HG03066 (cell line): ENCODE results near the gene MYO1D.

ENCODE experiments used
- ATAC-seq: cut with Tn5 transposase; IDR thresholded peaks from one replicate; pipeline ENCODE4 v1.9.1; 2021; ENCODE audit warnings: low read depth; ENCODE audit not compliant: unreplicated experiment

Gene MYO1D

DNA sequence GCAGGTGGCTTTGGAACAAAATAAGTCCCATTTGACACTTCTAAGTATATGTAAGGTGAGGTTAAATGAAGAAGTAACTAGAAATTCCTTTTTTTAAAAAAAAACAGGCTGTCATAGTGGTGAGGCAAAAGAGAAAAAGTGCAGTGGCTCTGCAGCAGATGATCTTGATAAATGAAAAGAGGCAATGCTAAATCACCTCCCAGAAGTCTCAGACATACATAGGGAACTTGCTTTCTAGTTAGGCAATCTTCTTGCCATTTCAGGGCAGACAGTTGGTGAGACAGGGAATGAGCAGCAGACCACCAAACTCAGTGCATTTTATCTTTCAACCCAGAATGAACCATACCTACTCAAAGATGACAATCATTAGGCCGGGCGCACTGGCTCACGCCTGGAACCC is 90.8 kb downstream of the MYO1D start:
- ATAC-seq = no peak

DNA sequence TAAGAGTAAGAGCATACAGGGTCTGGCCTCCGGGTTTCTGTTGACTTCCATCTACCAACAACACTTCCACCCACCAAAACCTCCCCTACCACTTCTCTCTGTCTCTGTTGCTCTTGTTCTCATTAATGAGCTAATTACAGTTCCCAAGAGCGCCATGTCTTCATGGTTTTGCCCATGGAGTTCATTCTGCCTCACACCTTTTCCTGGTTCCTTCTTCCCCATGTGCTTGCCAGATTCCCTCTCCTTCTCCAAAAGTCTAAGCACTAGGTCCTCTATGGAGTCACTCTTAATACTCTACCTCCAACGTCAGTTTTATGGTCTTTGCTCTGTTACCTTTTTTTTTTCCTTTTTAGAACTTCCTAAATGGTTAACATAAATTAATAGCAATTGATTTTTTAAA is 92.8 kb downstream of the MYO1D start:
- no peak for ATAC-seq

DNA sequence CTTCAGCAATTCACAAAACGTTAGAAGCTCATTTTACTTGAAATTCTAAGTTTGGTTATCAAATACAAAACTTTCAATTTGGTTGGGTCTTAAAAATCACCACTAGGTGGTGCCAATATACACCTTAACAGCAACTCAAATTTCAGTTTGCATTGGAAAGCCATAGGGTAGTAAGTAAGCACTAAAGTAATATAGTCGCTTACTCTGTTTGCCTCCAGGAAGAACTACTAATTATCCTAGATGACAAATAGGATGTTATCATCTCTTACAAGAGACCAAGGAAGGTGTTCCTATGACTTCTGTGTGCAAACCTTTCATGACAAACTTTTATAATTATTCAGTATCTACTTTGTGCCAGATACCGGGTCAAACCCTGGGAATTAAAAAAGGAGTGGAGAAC is 93.3 kb downstream of the MYO1D start:
- no peak for ATAC-seq

DNA sequence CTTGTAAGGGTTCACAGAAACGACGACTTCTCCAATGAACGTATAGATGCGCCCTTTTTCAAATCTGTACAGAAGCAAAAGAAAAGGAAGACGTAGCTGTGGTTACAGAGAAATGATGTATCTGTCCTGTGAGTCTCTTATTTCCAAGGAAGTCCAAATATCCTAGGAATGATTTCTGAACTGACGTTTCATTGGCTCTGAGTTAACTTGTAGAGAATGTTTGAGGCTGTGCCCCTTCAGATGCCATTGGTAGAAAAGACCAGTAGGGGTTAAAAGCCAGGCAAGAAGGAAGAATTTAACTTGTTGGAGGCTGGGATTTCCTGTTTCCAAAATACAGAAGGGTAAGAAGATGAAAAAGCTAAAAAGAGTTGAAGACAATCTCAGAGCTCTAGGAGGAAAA is 96.2 kb downstream of the MYO1D start:
- no peak for ATAC-seq

DNA sequence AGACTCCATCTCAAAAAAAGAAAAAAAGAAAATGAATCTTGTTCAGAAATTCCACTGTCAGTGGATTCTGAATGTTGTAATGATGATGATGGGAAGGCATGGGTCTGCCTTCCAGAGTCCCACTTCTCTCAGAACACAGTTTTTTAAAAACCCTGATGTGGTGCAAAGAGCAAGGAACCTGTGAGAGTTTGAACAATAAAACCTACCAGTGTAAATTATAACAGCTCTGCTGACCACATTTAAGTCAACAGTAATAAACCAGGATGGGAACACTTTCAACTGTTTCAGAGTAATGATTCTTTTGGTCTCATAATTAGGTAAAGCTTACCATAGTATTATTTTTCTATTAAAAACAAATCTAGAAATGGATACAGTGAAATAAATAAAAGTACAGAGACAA is 99.0 kb downstream of the MYO1D start:
- no peak for ATAC-seq

DNA sequence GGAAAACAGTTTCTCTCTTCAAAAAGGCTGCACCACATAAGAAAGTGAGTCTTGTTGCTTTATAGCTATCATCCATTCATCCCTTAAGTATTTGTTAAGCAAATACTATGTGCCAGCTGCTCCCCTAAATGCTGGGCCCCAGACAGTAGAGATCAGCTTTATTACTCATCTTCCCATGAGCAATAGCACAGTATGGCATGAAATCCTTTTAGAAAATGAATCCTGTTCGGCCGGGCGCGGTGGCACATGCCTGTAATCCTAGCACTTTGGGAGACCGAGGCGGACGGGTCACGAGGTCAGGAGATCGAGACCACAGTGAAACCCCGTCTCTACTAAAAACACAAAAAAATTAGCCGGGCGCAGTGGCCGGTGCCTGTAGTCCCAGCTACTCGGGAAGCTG is 99.5 kb downstream of the MYO1D start:
- no peak for ATAC-seq

DNA sequence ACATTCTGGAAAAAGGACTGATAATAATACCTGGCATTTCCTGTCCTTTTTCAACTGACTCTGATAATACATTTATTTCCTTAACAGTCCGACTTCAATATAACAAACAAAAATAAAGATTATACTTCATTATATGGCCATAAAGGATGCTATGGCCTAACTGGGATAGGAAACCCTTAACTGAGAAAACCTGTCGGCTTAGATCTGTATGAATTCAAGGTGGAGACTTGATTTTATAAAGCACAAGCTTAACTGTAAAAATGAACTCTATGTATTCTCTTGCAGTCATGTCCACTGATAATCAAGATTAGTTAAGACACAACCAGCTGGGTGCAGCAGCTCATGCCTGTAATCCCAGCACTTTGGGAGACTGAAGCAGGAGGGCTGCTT is 102.2 kb downstream of the MYO1D start:
- ATAC-seq = no peak

DNA sequence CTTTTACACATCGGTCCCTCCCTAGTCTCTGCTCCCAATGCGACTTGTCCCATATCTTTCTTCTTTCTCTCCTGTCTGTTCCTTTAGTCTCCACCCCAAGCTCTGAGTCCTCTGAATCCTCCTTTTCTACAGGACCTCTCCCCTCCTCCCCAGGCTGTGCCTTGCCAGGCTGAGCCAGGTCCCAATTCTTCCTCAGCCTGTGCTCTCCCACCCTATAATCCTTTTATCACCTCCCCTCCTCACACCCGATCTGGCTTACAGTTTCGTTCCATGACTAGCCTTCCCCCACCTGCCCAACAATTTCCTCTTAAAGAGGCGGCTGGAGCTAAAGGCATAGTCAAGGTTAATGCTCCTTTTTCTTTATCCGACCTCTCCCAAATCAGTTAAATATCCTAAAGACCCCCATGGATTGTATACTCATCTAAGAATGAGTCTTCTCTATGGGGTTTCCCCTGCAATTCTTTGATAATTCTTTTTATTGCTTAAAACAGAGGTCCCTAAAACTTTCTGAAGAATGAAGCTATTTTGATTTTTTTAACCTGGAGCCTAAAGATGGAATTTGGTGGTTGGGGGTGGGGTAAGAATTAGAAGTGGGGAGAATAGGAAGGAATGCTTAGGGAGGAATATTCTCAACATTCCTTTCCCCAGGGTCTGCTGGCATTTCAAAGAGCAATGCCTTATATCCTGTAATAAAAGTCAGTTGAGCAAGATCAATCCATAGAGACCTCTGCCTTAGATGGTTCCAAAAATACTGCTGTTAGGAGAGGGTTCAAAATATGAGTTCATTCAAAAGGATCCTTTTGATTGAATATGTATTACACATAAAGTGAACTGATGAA is 102.8 kb downstream of the MYO1D start:
- ATAC-seq = no peak

DNA sequence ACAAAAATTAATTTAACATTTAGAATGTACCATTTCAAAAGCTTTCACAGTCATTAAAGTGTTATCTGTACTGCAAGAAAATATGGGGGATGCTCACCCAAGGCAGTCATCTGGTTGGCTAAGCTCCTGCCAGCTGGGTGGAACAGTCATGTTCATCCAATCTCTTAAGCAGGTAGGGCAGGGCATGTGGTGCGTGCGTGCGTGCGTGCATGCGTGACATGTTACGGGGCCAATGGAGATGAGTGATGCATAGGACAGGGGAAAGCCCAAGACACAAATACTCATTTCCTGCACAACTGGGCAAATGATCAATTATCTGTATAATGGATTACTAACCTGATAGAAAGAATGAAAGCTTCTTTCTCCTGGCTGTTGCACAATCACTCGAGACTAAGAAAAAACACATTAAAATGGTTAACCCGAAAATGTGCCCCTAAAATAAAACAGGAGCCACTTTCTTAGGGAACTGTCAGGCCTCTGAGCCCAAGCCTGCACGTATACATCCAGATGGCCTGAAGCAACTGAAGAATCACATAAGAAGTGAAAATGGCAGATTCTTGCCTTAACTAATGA is 104.4 kb downstream of the MYO1D start:
- no peak for ATAC-seq

DNA sequence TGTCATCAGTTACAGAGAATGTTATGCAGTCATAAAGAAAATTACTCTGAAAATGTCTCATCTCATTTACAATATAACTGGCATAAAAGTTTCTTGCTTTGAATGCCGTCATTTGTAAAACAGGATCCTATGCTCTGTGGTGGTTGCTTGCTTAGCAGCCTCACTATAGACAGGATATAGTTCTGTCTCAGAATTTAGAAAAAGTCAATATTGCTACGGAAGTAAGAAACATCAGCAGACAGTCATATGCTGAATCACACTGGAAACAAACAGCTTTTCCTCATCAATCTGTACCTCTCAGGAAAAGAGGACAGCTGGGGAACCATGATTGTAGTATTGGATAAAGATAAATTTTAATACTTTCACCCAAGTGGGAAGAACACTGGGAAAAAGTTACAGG is 105.5 kb downstream of the MYO1D start:
- no peak for ATAC-seq

DNA sequence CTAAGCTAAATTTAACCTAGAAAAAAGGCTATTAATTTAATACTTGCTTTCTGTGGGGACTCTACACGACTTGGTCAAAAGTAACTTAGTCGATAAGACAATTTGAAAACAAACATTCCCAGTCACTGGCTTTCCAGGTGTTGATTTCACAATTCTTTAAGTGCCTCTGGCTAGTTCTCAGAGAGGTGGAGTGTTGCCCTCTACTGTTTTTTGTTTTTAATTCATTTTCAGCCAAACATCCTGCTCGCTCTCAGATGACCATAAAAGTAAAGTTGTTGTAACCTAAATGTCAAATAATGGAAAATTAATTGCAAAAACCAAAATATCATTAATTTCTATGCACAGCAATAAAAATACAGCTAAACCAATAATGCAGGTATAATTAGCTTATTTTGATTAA is 107.1 kb downstream of the MYO1D start:
- ATAC-seq = no peak

DNA sequence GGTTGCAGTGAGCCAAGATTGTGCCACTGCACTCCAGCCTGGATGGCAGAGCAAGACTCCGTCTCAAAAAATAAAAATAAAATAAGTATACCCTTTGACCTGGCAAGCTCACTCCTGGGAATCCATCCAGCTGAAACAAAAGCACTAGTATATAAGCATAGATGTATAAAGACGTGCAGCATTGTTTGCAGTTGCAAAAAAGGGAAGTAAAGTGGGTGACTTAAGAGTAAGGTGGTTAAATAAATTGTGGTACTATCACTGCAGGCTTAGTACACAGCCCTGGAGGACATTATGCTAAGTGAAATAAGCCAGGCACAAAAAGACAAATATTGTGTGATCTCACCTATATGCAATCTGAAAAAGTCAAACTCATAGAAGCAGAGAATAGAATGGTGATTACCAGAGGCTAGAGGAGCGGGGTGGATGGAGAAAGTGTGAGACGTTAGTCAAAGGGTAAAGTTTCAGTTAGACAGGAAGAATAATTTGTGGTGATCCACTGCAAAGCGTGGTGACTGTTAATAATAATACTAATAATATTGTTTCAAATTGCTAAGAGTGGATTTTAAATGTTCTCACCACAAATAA is 113.0 kb downstream of the MYO1D start:
- ATAC-seq = no peak

DNA sequence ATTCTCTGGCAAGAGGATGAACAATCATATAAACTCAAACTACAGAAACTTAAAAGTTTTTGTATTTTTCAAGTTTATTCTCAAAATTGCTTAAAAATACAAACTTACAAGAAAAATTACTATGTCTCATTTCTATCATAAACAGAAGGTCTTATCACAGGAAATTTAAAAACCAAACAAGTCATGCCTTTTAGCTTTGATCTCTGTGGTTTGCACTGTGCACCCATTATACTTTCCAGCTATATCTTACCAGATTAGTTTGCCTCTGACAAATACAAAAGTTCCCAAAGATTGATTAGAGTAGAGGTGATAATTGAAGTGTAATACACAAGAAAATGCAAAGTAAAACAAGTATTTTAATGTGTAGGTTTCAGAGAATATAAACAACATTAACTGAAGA is 117.4 kb downstream of the MYO1D start:
- ATAC-seq = no peak

DNA sequence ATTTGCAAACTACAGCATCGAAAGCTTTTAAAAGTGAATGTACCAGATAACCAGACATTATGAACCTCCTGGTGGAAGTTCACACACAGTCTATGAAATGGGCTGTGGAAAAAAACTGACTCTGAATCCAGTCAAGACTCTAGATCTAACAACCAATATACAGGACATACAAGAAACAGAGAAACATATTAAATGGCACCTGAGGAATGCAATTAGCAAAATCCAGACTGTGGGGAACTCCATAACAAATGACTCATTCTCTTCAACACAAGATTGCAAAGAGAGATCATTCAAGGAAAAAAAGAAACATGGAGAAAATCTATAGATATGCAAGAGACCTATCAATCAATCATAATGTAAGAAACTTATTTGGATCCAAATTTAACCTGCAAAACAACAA is 119.0 kb downstream of the MYO1D start:
- no peak for ATAC-seq

DNA sequence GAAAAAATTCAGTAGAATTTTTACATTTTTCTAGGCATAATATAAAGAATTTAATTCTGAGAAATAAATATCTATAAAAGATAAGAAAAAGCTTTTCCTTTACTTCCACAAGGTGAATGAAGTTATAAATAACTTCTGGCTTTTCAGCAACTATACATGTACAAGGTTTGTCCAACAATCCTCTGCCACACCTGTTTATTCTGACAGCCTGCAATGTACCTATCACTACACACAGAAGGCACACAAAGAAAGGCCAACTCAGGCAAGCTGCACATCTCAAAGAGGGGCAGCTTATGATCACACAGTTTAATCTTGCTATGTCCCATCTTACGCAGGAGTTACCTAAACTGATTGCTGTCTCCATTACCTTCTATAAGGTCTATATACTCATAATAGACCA is 120.2 kb downstream of the MYO1D start:
- ATAC-seq = no peak

DNA sequence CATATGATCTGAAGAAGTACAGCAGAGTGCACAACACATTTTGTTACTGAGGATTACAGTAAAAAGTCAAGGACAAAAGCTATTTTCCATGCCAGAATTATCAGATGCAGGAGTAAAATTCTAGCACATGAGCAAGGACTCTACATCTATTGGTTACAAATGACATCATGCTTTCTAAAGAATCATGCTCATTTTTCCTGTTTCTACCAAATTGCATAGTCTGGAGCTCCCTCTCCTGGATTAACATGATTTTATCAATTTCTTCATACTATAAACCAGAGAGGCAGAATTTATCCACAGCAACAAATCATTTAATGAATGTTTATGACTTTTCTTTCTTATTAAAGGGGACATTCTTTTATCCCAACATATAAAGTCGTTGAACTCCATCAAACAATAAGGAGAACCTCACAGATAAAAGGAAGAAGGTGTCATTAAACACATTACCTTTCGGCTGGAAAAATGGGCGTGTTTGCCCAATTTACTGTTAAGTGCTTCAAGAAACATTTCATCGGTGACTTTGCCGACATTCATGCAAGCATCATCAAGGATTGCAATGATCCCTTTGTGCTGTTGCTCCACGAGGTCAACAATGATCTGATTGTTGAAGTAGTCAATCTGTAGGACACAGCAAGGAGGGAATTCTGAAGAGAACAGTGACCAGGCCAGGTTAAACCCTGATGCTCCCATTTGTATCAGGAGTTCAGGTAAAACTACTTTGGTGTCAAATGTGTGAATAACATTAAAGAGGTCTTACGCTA is 121.7 kb downstream of the MYO1D start:
- ATAC-seq = no peak

DNA sequence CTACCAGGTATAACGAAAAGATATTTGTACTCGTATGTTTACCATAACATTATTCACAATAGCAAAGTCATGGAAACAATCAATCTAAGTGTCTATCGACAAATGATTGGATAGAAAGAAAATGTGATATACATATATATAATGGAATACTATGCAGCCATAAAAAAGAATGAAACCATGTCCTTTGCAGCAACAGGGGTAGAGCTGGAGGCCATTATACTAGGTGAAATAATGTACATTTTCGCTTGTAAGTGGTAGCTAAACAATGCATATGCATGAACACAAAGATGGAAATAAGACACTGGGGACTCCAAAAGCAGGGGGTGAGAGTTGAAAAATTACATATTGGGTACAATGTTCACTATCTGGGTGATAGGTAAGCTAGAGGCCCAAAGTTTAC is 124.0 kb downstream of the MYO1D start:
- ATAC-seq = no peak

DNA sequence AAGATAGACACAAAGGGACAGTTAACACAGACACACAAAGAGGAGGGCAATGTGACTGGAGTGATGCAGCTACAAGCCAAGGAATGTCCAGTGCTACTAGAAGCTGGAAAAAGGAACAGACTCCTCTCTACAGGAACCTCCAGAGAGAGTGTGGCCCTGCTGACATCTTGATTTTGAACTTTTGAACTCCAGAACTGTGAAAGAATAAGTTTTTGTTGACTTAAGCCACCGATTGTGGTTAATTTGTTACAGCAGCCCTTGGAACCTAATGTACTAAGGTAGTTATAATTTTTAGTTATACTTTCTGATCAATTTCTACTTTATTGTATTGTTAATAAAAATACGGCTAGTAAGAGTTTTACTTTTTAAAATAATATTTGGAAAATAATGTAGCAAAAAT is 129.1 kb downstream of the MYO1D start:
- ATAC-seq = no peak

DNA sequence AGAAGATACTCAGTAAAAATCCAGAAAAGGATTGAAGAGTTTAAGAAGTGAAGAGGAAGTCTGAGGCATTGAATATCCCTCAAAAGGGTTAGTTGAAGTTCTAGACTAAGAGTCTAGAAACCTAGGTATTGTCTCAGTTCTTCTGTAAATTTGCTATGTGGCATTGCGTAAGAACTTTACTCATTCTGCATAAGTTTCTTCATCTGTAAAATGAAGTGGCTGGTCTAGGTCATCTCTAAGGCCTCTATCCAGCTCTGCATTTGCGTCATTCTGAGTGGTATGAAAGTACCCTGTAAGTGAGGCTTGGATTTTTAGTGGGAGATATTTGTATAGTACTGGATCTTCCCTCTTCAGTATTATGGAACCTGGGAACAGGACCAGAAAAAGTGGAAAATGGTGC is 130.2 kb downstream of the MYO1D start:
- ATAC-seq = no peak

DNA sequence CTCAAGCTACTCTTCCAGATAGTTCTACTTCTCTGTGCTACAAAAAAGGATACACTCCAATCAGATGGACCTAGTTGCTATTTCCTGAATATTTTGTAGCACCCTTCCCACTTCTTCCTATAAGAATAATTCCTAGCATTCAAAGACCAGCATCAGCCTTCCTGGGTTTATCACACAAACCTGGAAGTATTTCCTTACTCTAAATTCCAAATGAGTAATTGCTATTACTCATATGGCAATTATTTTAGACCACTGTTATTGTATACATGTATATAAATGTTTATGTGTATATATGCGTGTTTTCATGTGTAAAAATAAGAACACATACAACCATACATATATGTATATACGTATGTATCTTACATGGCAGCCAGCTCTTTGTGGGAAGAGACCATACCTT is 130.6 kb downstream of the MYO1D start:
- no peak for ATAC-seq
